ENCODE data around the gene IPCEF1. TPM values are rescaled to one million over a fixed set of nuclear protein-coding genes. Genes with fewer than 3 reads are reported as not detected.
"Not testable (repeated sequence)": the region's sequence is repeated elsewhere in the genome, so short reads cannot be mapped to it uniquely, and the experiment has no call there.

Gene IPCEF1
- polyA plus RNA-seq, 1 donor from 2014 or later, result 2.1 TPM

DNA sequence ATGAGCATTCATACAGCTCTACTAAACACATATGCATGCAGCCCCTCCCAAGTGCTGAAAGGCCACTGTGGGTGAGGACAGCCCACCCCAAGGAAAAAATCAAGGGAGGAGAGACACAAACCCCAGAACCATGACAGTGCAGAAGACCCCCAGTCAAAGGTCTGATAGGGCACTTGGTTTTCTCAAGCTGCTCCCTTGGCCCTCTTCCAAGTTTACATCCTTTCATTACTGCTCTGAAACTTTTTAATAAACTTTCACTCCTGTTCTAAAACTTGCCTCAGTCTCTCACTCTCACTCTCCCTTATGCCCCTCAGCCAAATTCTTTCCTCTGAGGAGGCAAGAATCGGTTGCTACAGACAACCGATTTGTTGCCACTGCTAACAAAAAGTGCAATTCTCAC, 24.9 kb downstream of the IPCEF1 start:
- Mint-ChIP-seq H3K27me3 (no peaks in the 10 kb centered on the region), H3K9me3 (peaks cover 0 to 10% (median 2%) of the 10 kb centered on the region in 3 donors), H3K27ac (no peak overlapping the region)

DNA sequence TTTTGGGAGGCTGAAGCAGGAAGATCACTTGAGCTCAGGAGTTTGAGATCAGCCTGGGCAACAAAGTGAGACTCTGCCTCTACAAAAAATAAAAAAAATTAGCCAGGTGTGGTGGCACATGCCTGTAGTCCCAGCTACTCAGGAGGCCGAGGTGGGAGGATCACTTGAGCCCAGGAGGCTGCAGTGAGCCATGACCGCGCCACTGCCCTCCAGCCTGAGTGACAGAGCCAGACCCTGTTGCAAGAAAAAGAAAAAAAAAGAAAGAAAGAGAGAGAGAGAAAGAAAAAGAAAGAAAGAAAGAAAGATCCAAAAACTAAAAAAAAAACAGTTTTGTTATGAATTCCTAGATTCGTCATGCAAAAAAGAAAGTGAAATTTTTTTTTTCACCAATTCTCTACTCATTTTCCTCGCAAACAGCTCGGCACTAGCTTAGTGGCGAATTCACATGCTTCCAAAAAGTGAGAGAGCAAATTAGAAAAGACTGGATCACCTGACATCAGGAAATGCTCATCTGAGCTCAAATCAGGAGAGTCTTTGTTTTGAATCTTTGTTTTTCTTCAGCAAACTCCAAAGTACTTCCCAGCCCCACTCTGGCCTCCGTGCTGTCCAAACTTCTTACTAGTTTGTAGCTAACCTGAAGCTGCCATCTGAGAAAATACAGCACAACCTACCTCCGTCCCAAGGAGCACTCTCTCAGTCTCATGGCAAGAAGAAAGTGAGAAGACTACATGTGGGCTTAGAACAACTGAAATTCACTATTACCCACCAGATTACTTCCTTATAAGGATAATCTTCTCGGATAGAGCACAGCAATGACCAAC, 27.0 kb downstream of the IPCEF1 start:
- H3K27me3 Mint-ChIP-seq, result no peaks in the 10 kb centered on the region
- H3K4me1 Mint-ChIP-seq, result peaks cover 6 to 10% (median 10%) of the 10 kb centered on the region in 3 donors
- peaks cover 0 to 5% (median 2%) of the 10 kb centered on the region in 3 donors for H3K9me3 Mint-ChIP-seq
- peak overlapping the region; percentile 44 to 65 (median 52) for H3K4me3 Mint-ChIP-seq
- H3K36me3 Mint-ChIP-seq, result peaks cover 2% of the 10 kb centered on the region
- H3K27ac Mint-ChIP-seq, result peak overlapping the region in 1 of 3 donors; percentile 36

More for the DNA sequence above, 24.9 kb downstream of the IPCEF1 start:
- H3K4me3 Mint-ChIP-seq, result no peak overlapping the region
- H3K36me3 Mint-ChIP-seq, result peaks cover 2% of the 10 kb centered on the region
- peaks cover 6 to 10% (median 10%) of the 10 kb centered on the region in 3 donors for H3K4me1 Mint-ChIP-seq

DNA sequence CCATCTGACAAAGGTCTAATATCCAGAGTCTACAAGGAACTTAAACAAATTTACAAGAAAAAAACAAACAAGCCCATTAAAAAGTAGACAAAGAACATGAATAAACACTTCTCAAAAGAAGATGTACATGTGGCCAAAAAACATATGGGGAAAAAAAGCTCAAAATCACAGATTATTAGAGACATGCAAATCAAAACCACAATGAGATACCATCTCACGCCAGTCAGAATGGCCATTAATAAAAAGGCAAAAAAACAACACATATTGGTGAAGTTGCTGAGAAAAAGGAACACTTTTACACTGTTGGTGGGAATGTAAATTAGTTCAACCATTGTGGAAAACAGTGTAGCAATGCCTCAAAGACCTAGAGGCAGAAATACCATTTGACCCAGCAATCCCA, 29.3 kb downstream of the IPCEF1 start:
- H3K36me3 Mint-ChIP-seq, H3K27ac Mint-ChIP-seq, H3K27me3 Mint-ChIP-seq, H3K9me3 Mint-ChIP-seq, H3K4me1 Mint-ChIP-seq, H3K4me3 Mint-ChIP-seq: not testable (repeated sequence)

DNA sequence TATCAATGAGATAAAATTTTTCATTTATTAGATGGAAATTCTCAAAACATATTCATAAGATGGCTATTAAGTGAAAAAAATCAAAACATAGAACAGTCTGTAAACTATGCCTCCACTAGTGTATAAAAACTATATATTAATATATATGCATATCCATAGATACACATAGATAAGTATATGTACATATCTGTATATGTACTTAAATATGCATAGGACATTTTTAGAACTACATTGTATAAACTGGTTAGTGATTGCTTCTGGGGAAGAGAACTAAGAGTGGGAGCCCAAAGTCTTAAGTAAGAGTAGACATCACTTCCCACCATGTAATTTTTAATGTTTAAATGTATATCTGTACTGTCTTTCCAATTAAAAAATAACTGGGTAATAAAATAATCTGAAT, 31.5 kb downstream of the IPCEF1 start:
- Mint-ChIP-seq H3K4me1 (peaks cover 5 to 7% (median 6%) of the 10 kb centered on the region in 3 donors), H3K36me3 (peaks cover 2% of the 10 kb centered on the region), H3K4me3 (no peak overlapping the region), H3K9me3 (no peaks in the 10 kb centered on the region), H3K27me3 (no peaks in the 10 kb centered on the region), H3K27ac (no peak overlapping the region)

GRCh38 chr6:154320181-154320580, 36.4 kb downstream of the IPCEF1 start:
- Mint-ChIP-seq H3K9me3 (no peaks in the 10 kb centered on the region), H3K4me3 (peak overlapping the region in 1 of 4 donors; percentile 23), H3K27me3 (no peaks in the 10 kb centered on the region), H3K36me3 (peaks cover 1% of the 10 kb centered on the region), H3K4me1 (peaks cover 0 to 6% (median 2%) of the 10 kb centered on the region in 3 donors), H3K27ac (no peak overlapping the region)

DNA sequence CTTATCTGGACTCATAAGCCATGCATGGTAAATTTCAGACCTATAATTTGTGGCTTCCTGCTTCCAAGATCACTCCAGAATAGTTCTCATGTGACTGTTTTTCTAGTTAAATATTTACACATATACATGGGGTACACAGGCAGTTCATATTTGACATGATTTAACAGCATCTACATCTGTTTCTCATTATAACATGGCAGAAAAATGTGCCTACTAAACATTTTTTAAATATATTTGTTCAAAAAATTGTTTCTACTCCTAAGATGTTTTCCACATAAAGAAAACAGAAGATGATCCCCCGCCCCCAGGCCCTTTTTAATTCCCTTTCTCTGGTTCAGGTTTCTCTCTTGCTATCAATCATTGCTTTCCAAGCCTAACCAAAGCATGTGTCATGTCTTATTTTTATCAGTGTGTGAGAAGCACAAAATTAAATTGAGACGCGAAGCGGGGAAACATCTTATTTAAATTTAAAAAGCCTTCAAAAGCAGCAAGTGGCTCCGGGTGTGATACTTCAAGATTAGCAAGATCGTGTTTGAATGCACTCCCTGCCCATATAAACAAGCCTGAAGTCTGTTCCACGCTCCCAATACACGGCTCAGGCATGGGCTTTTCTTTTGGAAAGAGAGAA, 37.3 kb downstream of the IPCEF1 start:
- H3K27ac Mint-ChIP-seq, result no peak overlapping the region
- H3K4me3 Mint-ChIP-seq, result peak overlapping the region in 3 of 4 donors; percentile 20 to 24 (median 23)
- peaks cover 0 to 6% (median 2%) of the 10 kb centered on the region in 3 donors for H3K4me1 Mint-ChIP-seq
- H3K36me3 Mint-ChIP-seq, result peaks cover 1% of the 10 kb centered on the region
- H3K27me3 Mint-ChIP-seq, result no peaks in the 10 kb centered on the region
- no peaks in the 10 kb centered on the region for H3K9me3 Mint-ChIP-seq

DNA sequence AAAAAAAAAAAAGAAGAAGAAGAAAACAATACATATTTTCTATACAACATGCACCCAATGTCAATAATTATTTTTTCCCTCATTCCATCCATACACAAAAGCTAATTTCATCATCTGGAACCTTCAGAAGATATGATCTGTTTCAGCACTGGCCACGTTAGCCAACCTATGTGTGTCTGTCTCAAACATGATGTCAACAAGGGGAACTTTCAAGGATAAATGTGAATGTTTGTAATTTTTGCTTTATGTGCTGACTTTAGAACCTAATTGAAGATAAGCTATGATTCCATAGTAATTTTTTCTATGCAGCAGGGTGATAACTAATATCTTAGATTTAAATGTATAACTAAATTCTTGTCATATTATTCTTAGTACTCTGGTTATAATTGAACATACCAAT, 37.9 kb downstream of the IPCEF1 start:
- H3K27ac Mint-ChIP-seq, result no peak overlapping the region
- H3K36me3 Mint-ChIP-seq, result peaks cover 1% of the 10 kb centered on the region
- H3K4me3 Mint-ChIP-seq, result no peak overlapping the region
- H3K27me3 Mint-ChIP-seq, result no peaks in the 10 kb centered on the region
- peaks cover 0 to 6% (median 2%) of the 10 kb centered on the region in 3 donors for H3K4me1 Mint-ChIP-seq
- H3K9me3 Mint-ChIP-seq, result no peaks in the 10 kb centered on the region

- H3K9me3 Mint-ChIP-seq, result peaks cover 0 to 2% (median 2%) of the 10 kb centered on the region in 3 donors
- peaks cover 0 to 9% (median 2%) of the 10 kb centered on the region in 3 donors for H3K4me1 Mint-ChIP-seq
- no peak overlapping the region for H3K4me3 Mint-ChIP-seq
- H3K27me3 Mint-ChIP-seq, result peaks cover 2% of the 10 kb centered on the region
- H3K27ac Mint-ChIP-seq, result no peak overlapping the region
- peaks cover 1% of the 10 kb centered on the region for H3K36me3 Mint-ChIP-seq
Observed at GRCh38 chr6:154316131-154316530, 40.5 kb downstream of the IPCEF1 start.

GRCh38 chr6:154314084-154314483, 42.5 kb downstream of the IPCEF1 start:
- no peak overlapping the region for H3K27ac Mint-ChIP-seq
- H3K27me3 Mint-ChIP-seq, result peaks cover 6% of the 10 kb centered on the region
- no peak overlapping the region for H3K4me3 Mint-ChIP-seq
- peaks cover 0 to 9% (median 6%) of the 10 kb centered on the region in 3 donors for H3K4me1 Mint-ChIP-seq
- H3K9me3 Mint-ChIP-seq, result peaks cover 2 to 8% (median 6%) of the 10 kb centered on the region in 3 donors
- H3K36me3 Mint-ChIP-seq, result no peaks in the 10 kb centered on the region

DNA sequence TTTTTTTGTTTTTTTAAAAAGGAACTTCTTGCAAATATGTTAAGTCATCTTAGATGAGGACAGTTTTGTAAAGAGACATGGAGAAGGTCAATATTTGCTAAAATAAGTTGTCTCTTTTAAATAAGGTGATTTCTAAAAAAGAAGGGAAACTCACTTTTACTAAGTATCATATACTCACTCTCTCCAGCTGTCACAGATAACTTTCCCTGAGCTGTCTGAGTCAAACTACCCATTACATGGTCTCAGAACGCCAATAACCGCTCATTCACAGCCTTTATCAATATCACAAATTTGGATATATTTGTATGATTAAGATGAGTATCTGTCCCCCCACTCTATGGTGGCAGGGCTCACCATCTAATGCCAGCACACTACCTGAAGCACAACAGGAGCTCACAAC, 47.6 kb downstream of the IPCEF1 start:
- Mint-ChIP-seq H3K4me1 (peaks cover 6 to 8% (median 7%) of the 10 kb centered on the region in 3 donors), H3K9me3 (peaks cover 2 to 8% (median 6%) of the 10 kb centered on the region in 3 donors), H3K36me3 (no peaks in the 10 kb centered on the region), H3K27ac (no peak overlapping the region), H3K4me3 (no peak overlapping the region), H3K27me3 (peaks cover 8% of the 10 kb centered on the region)

GRCh38 chr6:154307696-154308425, 48.7 kb downstream of the IPCEF1 start:
- H3K4me1 Mint-ChIP-seq, result peaks cover 7 to 8% (median 7%) of the 10 kb centered on the region in 3 donors
- peaks cover 2 to 8% (median 6%) of the 10 kb centered on the region in 3 donors for H3K9me3 Mint-ChIP-seq
- no peak overlapping the region for H3K4me3 Mint-ChIP-seq
- H3K27me3 Mint-ChIP-seq, result peaks cover 8% of the 10 kb centered on the region
- no peaks in the 10 kb centered on the region for H3K36me3 Mint-ChIP-seq
- no peak overlapping the region for H3K27ac Mint-ChIP-seq

DNA sequence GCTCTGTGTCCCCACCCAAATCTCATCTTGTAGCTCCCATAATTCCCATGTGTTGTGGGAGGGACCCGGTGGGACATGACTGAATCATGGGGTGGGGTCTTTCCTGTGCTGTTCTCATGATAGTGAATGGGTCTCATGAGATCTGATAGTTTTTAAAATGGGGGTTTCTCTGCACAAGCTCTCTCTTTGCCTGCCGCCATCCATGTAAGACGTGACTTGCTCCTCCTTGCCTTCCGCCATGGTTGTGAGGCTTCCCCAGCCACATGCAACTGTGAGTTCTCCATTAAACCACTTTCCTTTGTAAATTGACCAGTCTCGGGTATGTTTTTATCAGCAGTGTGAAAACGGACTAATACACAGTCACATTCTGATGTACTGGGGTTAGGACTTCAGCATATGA, 49.5 kb downstream of the IPCEF1 start:
- not testable (repeated sequence) for H3K9me3 Mint-ChIP-seq, H3K36me3 Mint-ChIP-seq, H3K27me3 Mint-ChIP-seq
- H3K4me3 Mint-ChIP-seq, result peak overlapping the region in 2 of 4 donors; percentile 2 to 33
- peaks cover 9 to 10% (median 9%) of the 10 kb centered on the region in 3 donors for H3K4me1 Mint-ChIP-seq
- H3K27ac Mint-ChIP-seq, result peak overlapping the region in 2 of 3 donors; percentile 50 to 56

DNA sequence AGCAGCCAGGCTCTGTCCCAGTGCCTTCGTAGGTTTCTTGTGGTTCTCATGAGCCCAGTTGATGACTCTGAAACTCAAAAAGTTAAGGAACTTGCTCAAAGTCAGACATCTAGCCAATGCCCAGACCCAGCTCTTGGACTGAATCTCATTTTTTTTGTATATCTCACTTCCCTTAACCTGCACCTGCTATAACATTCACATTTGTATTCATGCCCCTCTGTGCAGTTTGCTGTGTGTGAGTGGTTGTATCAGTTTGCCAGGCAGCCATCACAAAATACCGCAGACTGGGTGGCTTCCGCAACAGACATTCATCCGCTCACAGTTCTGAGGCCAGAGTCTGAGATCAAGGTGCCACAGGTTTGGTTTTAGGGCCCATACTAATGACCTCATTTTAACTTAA, 49.9 kb downstream of the IPCEF1 start:
- Mint-ChIP-seq H3K4me1 (peaks cover 10 to 13% (median 12%) of the 10 kb centered on the region in 3 donors), H3K4me3 (peak overlapping the region in 2 of 4 donors; percentile 2 to 36), H3K9me3 (peaks cover 0 to 8% (median 6%) of the 10 kb centered on the region in 3 donors), H3K36me3 (no peaks in the 10 kb centered on the region), H3K27me3 (peaks cover 6% of the 10 kb centered on the region), H3K27ac (peak overlapping the region in 1 of 3 donors; percentile 56)

DNA sequence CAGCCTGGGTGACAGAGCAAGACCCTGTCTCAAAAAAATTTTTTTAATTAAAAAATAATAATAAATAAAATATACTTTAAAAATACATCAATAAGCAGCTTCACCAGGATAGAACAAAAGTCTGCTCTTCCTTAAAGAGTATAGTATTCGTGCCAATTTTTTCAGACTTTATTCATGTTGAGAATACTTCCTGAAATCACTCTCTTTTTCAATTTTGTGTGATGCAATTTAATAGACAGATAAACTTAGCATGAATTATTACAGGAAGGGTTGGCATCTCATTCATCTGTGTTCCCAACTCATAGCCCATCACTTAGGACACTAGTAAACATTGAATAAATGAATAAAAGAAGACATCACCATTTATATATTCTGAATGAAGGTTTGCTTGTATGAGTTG, 52.4 kb downstream of the IPCEF1 start:
- H3K9me3 Mint-ChIP-seq, result peaks cover 0 to 2% (median 0%) of the 10 kb centered on the region in 3 donors
- H3K4me3 Mint-ChIP-seq, result no peak overlapping the region
- no peak overlapping the region for H3K27ac Mint-ChIP-seq
- peaks cover 2% of the 10 kb centered on the region for H3K27me3 Mint-ChIP-seq
- H3K4me1 Mint-ChIP-seq, result peaks cover 7 to 12% (median 10%) of the 10 kb centered on the region in 3 donors
- H3K36me3 Mint-ChIP-seq, result no peaks in the 10 kb centered on the region

- H3K9me3 Mint-ChIP-seq, H3K27me3 Mint-ChIP-seq, H3K27ac Mint-ChIP-seq, H3K4me3 Mint-ChIP-seq, H3K36me3 Mint-ChIP-seq: not testable (repeated sequence)
- H3K4me1 Mint-ChIP-seq, result peaks cover 6 to 12% (median 10%) of the 10 kb centered on the region in 3 donors
Observed at GRCh38 chr6:154303642-154304041, 53.0 kb downstream of the IPCEF1 start.
